GM18502 (cell line): ENCODE results near the gene CABCOCO1.
"Not testable (repeated sequence)": the region's sequence is repeated elsewhere in the genome, so short reads cannot be mapped to it uniquely, and the experiment has no call there.

Source experiments
- ATAC-seq: cut with Tn5 transposase; IDR thresholded peaks from one replicate; pipeline ENCODE4 v1.9.1; 2021; ENCODE audit warnings: mild to moderate bottlenecking; ENCODE audit not compliant: unreplicated experiment, poor library complexity

Gene CABCOCO1

GRCh38 chr10:61705022-61705613 lies 42.4 kb downstream of the CABCOCO1 start:
- ATAC-seq, result no peak

DNA sequence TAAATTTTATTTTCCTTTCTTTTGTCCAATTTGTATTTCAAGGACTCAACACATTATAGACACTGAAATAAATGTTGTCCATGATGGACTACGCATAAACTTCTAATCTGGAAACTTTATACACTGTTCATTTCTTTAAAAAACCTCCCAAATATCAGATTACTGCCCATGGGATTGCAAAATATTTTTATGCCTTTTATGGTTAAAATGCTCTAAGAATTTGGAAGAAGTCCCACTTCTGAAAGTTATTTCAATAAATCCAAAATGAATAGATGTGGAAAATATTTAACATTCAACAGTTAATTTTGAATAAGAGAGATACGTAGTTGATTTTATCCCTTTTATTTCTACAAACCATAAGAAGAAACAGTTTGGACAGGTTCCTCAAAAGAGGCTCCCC lies 46.1 kb downstream of the CABCOCO1 start:
- ATAC-seq, result no peak

GRCh38 chr10:61712105-61712504 lies 49.4 kb downstream of the CABCOCO1 start:
- ATAC-seq, result not testable (repeated sequence)

DNA sequence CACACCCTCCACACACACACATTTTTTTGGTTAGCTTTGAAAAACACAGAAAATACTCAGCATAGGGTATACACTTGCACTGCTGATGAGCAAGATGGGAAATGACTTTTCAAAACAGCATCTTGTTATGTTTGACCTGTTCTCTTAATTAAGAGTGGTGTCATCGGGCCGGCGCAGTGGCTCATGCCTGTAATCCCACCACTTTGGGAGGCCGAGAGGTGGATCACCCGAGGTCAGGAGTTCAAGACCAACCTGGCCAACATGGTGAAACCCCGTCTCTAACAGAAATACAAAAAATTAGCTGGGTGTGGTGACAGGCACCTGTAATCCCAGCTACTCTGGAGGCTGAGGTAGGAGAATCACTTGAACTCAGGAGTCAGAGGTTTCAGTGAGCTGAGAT lies 56.7 kb downstream of the CABCOCO1 start:
- ATAC-seq, result not testable (repeated sequence)

DNA sequence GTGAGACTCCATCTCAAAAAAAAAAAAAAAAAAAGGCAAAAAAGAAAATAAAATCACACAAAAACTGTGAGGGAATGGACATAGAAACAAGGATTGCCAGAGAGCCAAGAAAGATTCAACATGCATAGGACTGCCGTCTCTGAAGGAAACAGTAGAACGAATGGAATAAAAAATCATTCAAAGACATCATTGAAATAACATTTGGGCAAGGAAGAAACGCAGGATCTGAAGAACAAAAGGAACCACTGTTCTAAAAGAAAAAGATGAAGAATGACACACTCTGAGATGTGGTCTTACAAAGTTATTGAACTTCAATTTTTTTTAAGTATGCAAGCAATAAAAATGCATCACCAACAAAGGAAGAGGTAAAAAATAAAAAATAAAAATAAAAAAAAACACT lies 57.2 kb downstream of the CABCOCO1 start:
- ATAC-seq, result no peak

DNA sequence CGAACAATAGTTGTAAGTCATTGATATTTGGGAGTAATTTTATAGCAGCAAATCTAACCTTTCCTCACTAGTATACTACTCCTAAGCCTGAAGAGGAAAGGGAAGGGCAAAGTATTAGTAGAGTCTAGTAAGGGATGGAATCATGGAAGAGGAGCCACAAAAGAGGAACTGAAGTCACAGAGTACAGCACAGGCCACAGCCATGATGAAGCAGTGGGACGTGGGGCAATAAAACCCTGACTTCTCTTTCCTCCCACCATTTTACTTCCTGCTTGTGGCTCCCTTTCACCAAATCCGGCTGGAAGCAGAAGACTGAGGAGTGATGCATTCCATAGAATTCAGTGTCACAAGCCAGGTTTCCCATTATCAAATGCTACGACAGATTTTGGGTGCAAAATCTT lies 58.7 kb downstream of the CABCOCO1 start:
- no peak for ATAC-seq

GRCh38 chr10:61725221-61725620 lies 62.5 kb downstream of the CABCOCO1 start:
- not testable (repeated sequence) for ATAC-seq

- no peak for ATAC-seq
These were observed 66.9 kb downstream of the CABCOCO1 start for GRCh38 chr10:61729596-61729995.

GRCh38 chr10:61730671-61731070 lies 67.9 kb downstream of the CABCOCO1 start:
- ATAC-seq, result no peak

- no peak for ATAC-seq
These were observed 68.9 kb downstream of the CABCOCO1 start for GRCh38 chr10:61731638-61732037.

DNA sequence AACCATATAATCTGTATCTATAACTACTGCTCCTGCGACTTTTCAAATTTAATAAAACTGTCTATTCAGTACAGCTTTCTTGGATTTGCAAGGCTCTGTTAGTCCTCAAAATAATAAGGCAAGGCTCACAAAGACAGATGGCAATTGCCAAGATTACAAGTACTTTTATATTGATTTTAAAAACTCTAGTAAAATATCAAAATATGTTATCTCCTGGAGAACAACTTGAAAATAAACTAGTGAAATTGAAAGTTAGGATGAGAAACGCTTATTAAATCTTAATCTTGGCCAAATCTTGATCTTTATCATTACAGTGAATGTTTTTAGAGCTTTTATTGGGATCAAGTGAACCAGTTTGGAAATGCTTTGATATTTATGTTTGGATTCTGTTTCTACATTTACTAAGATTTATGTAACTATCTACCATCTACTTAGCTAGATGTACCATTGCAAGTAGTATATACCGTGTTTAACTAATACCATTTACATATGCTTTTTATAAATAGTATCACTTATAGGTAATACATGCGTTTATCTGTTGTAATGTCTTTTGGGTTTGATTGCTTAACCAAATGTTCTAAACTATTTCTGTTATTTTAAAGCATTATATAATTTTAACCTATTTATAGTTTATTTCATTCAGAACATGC lies 70.0 kb downstream of the CABCOCO1 start:
- no peak for ATAC-seq

GRCh38 chr10:61733358-61733940 lies 70.7 kb downstream of the CABCOCO1 start:
- no peak for ATAC-seq

DNA sequence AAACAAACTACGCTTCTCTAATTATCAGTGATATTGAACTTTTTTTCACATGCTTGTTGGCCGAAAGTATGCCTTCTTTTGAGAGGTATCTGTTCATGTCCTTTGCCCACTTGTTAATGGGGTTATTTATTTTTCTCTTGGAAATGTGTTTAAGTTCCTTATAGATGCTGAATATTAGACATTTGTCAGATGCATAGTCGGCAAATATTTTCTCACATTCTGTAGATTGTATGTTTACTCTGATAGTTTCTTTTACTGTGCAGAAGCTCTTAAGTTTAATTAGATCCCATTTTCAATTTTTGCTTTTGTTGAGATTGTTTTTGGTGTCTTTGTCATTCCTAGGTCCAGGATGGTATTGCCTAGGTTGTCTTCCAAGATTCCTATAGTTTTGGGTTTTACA lies 73.2 kb downstream of the CABCOCO1 start:
- ATAC-seq, result no peak

- ATAC-seq, result not testable (repeated sequence)
These were observed 74.7 kb downstream of the CABCOCO1 start for GRCh38 chr10:61737455-61737854.

GRCh38 chr10:61742812-61743211 lies 80.1 kb downstream of the CABCOCO1 start:
- no peak for ATAC-seq

DNA sequence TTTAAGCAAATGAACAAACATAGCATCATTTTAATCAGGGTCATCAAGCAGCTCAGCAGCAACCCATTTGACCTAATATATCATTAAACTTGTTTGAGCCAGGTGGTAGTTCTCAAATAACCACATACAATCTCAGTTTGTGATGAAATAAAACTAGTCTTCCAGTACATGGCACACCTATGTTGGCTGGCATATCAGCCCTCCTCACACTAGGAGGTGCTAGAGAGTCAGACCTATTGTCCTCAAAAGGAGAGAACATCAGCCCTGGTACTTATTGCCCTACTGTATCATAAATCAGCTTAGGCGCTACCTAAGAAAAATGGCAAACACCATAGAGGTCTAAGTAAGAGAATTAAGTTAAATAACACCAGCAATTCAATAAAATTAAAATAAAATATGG lies 81.7 kb downstream of the CABCOCO1 start:
- no peak for ATAC-seq

GRCh38 chr10:61746377-61746776 lies 83.6 kb downstream of the CABCOCO1 start:
- no peak for ATAC-seq

DNA sequence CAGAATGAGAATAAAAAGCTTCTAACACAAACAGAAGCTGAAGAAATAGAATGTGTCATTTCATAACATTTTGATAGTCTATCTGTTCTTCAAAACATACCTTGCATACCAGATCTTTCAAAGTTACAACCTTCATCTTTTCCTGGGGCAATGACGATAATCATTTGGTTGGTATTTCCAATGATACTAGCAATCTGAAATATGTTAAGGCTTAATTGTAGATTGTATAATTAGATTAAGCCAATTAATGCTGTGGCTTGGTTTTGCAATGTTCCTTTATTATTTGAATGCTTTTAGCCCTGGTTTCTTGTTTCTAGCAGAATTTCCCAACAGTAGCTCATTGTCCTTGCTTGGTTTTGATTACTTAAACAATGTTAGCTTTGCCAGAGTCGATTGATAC lies 84.6 kb downstream of the CABCOCO1 start:
- ATAC-seq, result no peak

GRCh38 chr10:61749291-61749690 lies 86.6 kb downstream of the CABCOCO1 start:
- no peak for ATAC-seq

- peak; percentile 92 for ATAC-seq
These were observed 88.3 kb downstream of the CABCOCO1 start for GRCh38 chr10:61750943-61751471.

DNA sequence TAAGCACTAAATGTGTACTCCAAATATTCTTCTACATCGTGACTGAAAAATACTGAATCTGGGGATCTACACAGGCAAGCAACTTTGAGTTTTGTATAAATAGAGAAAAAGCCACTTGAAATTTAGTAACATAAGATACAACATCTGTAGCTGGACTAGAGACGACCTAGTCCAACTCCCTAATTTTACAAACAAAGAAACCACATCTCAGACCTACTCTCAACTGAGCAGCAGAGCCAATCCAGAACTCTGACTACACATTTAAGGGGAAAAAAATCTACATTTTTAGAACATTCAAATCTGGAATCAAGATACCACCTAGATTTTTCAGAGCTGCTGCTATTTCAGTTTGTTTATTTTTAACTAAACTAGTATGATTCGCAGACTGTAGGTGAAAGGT lies 88.9 kb downstream of the CABCOCO1 start:
- ATAC-seq, result peak; percentile 6
